Fibroblast of peridontal ligament (primary cell): ENCODE results near the gene HIF3A.

Experiments
- DNase-seq: peaks from one replicate; pipeline ENCODE4 v3.0.0-alpha.2; 2010; ENCODE audit errors: extremely low read depth

The HIF3A gene

DNA sequence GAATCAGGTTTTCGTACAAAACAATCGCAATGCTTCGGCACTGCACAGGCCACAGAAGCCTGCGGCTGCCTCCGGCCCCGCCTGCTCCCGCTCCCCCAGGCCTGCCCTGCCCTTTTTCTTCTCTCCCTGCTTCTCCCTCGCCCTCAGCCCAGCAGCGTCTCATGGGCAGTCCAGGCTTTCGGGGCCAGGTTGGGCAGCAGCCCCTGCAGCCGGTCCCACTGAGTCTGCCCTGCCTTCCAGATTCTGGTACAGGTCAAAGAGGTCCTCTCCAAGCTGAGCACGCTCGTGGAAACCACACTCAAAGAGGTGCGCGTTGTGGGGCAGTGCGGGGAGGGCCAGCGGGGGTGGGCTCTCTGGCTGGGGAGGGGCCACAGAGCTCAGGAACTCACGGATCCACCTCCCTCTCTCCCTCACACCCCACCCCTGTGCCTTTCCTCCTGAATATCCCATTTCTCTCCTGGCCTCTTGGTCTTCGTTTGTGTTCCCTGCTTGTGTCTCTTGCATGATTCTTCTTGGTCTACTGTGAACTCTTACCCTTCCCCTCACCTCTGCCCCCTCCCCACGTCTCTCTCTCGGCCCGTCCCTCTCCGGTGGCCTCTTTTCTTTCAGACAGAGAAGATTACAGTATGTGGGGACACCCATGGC lies 86.5 kb downstream of the HIF3A start:
- DNase-seq: no peak

DNA sequence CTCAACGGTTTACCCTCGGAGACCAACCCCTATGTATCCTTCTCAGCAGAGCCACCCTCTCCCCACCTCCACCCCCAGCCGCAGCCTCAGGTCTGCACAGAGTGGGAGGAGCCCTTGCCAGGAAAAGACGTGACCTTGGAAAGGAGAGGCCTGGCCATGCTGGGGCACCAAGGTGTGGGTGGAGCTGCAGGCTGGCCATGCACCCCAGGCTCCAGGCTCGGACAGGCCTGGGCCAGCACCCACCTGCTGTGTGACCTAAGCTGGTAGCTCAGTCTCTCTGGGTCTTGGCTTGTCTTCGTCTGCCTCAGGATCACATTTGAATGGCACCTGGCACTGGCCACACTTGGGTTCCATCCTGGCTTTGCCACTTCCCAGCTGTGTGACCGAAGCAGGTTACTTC lies 87.0 kb downstream of the HIF3A start:
- no peak for DNase-seq

DNA sequence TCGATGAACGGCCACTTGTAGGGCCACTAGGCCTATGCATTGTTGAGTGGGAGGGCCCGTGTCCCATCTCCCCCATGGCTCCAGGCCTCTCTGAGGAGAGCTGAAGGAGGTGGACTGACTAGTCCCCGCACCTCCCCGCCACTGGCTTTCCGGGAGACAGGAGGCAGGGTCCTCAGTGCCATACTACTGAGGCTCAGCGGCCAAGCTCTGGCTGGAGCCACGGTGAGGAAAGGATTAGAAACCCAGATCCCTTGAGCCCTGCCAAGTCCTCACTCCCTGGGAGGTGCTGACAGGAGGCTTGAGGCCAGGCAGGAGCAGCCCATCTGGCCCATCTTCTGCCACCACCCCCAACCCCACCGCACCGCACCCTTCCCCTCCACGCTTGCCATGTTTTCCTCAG lies 87.6 kb downstream of the HIF3A start:
- DNase-seq: no peak

DNA sequence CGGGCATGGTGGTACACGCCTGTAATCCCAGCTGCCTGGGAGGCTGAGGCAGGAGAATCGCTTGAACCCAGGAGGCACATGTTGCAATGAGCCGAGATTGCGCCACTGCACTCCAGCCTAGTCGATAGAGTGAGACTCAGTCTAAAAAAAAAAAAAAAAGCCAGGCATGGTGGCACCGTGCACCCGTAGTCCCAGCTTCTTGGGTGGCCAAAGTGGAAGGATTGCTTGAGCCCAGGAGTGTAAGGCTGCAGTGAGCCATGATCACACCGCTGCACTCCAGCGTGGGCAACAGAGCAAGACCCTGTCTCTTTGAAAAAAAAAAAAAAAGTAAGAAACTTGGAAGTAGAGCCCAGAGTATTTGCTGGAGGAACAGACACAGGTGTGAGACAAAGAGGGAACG lies 88.8 kb downstream of the HIF3A start:
- no peak for DNase-seq

DNA sequence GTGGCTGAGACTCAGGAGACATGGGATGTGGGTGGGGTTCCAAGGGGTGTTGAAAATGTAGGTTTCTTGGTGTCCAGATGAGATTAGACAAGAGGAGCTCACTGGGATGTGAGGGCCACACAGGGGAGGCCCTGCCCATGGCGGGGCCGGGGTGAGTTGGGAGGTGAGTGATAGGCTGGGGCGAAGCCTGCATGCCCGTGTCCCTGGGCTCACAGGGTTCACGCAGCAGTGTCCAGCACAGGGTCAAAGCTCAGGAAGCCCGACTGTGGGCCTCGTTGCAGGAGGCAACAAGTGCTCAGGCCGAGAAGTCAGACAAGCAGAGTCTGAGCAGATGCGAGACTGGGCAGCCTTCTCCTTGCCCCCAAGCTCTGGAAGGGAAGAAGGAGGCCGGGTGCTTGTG lies 89.3 kb downstream of the HIF3A start:
- no peak for DNase-seq

DNA sequence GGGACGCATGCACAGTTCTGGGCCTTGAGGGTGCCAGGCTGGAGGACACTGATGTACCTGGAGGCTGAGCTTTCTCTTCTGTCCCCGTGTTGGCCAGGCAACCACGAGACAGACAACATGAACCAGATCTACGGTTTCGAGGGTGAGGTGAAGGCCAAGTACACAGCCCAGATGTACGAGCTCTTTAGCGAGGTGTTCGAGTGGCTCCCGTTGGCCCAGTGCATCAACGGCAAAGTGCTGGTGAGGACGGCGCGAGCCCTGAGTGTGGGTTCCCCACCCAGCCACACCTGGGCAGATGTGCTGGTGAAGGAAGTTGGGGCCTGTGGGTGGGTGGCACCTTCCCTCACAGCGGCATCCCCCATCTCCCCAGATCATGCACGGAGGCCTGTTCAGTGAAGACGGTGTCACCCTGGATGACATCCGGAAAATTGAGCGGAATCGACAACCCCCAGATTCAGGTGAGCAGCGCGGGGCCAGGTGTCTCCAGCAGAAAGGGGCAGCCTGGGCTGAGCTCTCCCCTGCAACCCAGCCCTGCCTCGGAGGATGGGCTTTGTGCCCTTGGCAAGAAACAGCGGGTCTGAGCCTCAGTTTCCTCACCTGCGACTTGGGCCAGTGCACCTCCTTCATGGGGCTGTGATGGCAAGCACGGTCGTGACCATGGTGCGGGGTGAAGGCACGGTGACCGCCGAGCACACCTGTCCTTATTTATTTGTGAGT lies 90.3 kb downstream of the HIF3A start:
- no peak for DNase-seq

DNA sequence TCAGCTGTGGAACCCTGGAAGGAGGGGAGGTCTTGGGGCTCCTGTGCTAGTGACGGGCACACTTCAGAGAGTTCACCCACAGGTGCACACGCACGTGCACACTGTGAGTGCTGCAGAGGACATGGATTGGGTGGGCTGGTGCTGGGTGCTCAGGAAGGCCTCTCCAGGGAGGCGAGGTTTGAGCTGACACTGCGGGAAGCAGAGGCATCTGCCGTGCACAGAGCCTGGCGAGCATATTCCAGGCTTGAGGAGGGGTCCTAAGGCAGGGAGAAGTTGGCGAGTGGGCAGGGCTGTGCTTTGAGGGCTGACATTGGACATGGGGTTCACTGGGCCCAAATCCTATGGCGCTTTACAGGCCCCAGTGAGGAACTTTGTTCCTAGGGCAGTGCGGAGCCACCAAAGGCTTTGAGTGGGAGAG lies 90.9 kb downstream of the HIF3A start:
- no peak for DNase-seq

DNA sequence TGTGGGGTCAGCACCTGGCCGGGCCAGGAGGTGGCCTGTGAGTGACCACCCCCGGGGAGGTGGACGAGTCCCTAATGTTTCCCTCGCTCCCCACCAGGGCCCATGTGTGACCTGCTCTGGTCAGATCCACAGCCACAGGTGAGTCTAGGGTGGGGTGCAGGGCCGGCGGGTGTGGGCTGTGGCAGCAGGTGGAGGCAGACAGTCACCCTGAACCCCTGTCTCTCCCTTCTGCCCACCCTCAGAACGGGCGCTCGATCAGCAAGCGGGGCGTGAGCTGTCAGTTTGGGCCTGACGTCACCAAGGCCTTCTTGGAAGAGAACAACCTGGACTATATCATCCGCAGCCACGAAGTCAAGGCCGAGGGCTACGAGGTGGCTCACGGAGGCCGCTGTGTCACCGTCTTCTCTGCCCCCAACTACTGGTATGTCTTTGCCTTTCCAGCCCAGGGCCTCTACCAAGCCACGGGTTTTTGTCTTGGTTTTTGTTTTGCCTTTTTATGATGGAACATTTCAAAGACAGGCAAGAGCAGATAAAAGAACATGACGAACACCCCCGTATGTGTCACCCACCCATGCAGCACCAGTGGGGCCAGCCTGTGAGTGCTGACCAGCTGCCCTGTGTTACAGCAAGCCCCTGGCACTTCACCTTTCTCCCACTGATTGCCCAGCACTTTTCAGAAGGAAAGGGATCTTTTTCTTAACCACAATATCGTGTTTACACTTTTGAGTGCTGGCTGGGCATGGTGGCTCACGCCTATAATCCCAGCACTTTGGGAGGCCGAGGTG lies 91.7 kb downstream of the HIF3A start:
- DNase-seq: no peak

DNA sequence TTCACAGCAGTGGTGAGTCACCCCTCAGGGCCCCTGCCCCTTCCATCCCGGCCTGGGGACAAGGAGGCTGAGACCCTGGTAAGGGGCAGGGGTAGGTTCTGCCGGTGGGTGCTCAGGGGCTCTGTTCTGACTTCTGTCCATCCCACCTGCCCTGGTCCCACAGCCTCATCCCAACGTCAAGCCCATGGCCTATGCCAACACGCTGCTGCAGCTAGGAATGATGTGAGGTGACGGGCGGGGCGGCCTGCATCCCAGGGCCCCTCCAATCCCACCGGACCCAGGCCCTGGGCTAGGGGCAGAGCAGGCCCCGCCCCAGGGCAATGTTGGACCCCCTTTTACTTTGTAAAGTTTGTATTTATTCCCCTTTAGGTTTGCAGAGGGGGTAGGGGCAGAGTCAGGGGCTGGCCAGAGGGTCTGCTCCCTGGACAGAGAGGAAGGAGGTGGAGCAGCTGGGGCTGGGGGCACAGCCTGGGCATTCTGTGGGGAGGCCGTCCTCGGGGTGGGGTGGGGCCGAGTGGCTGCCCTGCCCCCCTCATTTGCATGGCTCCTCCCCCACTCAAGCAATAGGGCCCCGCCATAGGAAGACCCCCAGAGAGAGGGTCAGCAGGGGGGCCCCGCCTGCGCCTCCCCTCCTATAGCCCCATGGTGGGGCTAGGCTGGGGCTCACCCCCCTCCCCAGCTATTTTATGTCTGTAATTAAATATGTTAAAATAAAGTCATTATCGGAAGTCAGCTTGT lies 93.4 kb downstream of the HIF3A start:
- no peak for DNase-seq

DNA sequence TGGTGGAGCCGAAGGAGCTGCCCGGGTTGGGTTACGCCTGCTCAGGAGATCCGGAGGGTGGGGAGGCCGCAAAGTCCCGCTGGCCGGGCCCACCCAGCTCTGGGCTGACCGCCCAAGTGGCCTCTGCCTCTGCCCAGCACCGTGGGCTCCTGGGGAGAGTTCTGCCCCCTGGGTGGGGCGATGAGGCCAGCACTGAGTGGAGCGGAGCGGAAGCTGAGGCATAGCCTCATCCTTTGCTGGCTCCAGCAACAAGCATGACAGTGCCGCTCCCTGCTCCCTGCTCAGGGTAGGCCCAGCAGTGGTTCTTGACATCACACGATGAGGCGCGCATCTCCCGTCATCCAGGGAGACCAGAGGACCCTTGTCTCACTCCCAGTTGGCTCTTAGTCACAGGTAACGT lies 94.0 kb downstream of the HIF3A start:
- no peak for DNase-seq

DNA sequence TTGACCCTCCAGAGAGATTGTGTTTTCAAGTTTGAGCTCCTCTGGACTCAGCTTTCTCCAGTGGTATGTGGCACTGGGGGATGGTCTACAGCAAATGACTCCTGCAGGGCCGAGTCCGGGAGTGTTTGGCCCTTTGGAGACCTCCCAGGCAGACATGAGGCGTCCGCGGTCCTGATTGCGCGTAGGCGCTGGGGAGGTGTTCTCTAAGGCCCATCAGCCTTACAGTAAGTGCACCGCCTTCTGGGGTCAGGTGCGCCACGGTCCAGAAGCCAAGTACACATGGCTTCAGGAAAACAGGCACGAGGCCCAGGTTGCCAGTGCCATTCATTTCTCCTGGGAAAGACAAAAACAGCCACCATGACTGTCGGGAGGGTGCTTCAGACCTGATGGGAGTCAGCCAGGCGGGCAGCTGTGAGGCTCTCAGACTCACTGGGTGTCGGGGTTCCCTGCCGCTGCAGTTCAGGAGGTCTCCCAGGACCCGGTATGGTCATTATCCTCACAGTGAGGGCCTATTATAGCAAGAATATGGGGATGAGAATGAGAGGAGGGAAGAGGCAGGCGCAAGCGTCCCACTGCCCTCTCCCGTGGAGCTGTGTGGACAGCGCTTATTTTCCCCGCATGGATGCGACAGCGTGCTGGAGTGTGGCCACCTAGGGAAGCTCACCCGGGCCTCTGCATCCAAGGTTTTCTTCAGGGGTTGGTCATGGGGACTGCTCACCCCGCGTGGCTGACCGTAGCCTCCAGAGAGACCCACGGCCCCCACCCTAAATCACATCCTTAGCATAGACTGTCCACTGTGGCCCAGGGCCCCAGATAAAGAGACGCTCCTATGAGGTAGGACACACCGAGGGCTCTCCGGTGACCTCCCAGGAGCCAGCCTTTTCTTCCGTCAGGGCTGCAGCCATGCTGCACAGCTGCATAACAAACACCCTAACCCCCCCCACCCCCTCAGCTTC lies 94.7 kb downstream of the HIF3A start:
- no peak for DNase-seq

DNA sequence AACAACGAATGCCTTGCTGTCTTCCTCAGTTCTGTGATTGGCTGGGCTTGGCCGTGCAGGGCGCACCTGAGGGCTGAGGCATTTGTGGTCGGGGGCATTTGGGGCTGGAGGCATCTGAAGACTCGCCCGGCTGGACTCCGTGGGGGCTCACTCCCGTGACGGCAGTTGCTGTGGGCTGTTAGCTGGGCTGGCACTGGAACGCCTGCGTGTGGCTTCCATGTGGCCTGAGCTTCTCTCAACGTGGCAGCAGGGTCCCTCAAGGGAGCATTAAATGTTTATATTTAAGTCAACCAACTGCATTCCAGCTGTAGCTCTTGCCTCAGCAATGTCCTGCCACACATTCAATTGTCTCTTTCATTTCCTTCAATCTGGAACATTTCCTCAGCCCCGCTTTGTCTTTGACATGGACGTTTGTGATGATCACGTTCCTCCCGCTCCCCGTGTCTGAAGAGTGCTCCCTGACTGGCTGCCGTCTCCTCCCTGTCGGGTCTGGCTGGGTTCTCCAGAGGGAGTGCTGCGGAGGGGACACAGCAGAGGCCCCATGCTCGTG lies 95.5 kb downstream of the HIF3A start:
- peak; percentile 82 for DNase-seq

DNA sequence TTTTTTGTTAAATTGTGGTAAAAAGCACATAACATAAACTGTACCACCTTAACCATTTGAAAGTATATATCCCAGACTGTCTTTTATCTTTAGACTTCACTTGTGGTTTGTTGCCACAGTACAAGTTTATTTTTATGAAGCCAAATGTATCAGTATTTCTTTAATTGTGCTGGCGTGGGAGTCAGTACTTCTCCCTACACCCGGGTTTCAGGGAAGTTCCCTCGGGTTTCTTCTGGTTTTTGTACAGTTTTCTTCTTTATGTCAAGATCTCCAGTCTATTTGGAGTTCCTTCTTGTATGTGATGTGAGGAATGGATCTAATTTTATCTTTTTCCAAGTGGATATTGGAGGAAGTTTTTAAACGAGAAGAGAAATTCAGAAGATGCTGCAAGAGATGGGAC lies 96.0 kb downstream of the HIF3A start:
- DNase-seq: peak; percentile 37
